CD4-positive, alpha-beta T cell treated with Interleukin-4 for 4 hours (primary cell): ENCODE data around the gene SOX15.

Experiments
- DNase-seq: peaks from one replicate; pipeline ENCODE4 v3.0.0-alpha.2; 2020

The SOX15 gene

GRCh38 chr17:7576432-7576937, 13.4 kb downstream of the SOX15 start:
- no peak for DNase-seq

- DNase-seq, result no peak
Measured at GRCh38 chr17:7575959-7576358, 13.9 kb downstream of the SOX15 start.

GRCh38 chr17:7575481-7575883, 14.4 kb downstream of the SOX15 start:
- no peak for DNase-seq

GRCh38 chr17:7574176-7574953, 15.5 kb downstream of the SOX15 start:
- no peak for DNase-seq

GRCh38 chr17:7573324-7574080, 16.4 kb downstream of the SOX15 start:
- DNase-seq, result peak; percentile 93

GRCh38 chr17:7572588-7573323, 17.1 kb downstream of the SOX15 start:
- peak; percentile 100 for DNase-seq

- DNase-seq, result no peak
Measured at GRCh38 chr17:7572338-7572587, 17.6 kb downstream of the SOX15 start.

- no peak for DNase-seq
Measured at GRCh38 chr17:7570351-7570750, 19.5 kb downstream of the SOX15 start.

- no peak for DNase-seq
Measured at GRCh38 chr17:7569571-7569970, 20.3 kb downstream of the SOX15 start.

GRCh38 chr17:7563115-7563869, 26.6 kb downstream of the SOX15 start:
- DNase-seq, result no peak

GRCh38 chr17:7562208-7562605, 27.7 kb downstream of the SOX15 start:
- DNase-seq, result no peak

- peak; percentile 88 for DNase-seq
Measured at GRCh38 chr17:7561589-7562207, 28.2 kb downstream of the SOX15 start, which contains the start of gene SENP3. TSS of gene SENP3 (plus strand) at chr17:7561919. CDS start at chr17:7563077, 1,158 bp downstream.

GRCh38 chr17:7561028-7561575, 28.8 kb downstream of the SOX15 start:
- DNase-seq, result peak; percentile 78

- DNase-seq, result peak; percentile 47
Measured at GRCh38 chr17:7560172-7561027, 29.5 kb downstream of the SOX15 start.

- no peak for DNase-seq
Measured at GRCh38 chr17:7559320-7560171, 30.3 kb downstream of the SOX15 start.

- DNase-seq, result no peak
Measured at GRCh38 chr17:7558544-7559319, 31.2 kb downstream of the SOX15 start, which contains the start of gene TNFSF13. TSS of gene TNFSF13 (plus strand) at chr17:7558750. CDS start at chr17:7559040, 290 bp downstream.

- DNase-seq, result no peak
Measured at GRCh38 chr17:7557775-7558543, 31.9 kb downstream of the SOX15 start.

- no peak for DNase-seq
Measured at GRCh38 chr17:7557147-7557764, 32.6 kb downstream of the SOX15 start.
